ENCODE results near the gene MXD1.
A peak's percentile ranks its signal among the peaks of the same experiment; 100 is the strongest.
"Not testable (repeated sequence)": the region's sequence is repeated elsewhere in the genome, so short reads cannot be mapped to it uniquely, and the experiment has no call there.

MXD1 gene, protein sequence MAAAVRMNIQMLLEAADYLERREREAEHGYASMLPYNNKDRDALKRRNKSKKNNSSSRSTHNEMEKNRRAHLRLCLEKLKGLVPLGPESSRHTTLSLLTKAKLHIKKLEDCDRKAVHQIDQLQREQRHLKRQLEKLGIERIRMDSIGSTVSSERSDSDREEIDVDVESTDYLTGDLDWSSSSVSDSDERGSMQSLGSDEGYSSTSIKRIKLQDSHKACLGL

DNA sequence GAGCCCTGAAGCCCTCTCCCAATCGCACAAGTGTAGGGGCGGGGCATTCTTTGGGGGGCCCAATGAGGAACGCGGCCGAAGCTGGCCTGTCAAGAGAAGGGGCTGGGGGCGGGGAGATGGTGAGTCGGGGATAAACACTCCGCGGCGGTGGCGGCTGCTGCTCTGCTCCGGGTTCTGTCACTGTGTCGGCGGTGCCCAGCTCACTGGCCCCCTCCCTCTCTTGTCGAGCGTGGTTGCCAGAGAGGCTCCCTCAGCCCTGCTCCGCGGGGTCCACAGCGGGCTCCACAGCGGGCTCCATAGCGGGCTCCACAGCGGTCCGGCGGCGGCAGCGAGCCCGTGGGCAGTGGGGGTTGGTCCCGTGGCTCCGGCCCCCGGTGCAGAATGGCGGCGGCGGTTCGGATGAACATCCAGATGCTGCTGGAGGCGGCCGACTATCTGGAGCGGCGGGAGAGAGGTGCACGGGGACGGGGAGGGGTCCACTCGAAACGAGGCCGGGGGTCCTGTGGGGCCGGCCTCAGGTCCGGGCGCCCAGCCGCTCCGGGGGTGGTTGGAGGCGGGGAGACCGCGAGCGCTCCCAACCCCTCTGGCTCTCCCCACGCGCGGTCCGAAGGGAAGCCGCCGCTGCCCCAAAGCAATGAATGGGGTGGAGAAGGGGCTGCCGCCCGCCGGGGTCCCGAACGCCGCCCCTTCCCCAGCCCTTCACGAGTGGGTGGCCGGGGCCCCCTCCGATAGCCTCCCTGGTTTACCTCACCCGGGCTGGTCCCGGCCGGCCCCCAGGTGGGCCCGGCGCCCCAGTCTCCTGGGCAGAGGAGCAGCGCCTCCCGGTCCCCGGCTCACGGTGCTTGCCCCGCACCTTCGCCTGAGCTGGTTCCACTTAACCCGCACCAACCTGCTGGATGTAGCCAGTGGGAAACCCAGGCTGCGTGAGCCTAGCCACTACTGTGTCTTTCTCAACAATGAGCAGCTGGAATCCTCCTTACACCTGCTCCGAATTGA is at the start of gene MXD1:
MXD1 (plus strand) TSS at position 160 of the 996 bp plus-strand sequence; CDS start at position 382, 222 bp downstream.
- no peak for DNase-seq

DNA sequence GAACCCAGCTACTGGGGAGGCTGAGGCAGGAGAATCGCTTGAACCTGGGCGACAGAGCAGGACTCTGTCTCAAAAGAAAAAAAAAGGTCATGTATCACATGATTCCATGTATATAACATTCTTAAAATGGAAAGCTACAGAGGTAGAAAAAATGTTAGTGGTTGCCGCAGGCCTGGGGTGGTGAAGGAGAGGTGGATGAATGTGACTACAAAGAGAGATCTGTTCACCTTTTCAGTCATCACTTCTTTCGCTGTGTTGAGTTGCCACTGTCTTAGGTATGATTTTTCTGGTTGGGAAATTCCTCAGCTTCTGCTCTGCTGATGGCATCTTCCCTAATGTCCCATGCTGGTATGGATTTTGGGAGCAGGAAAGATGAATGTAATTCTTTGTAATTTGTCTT is 26.5 kb upstream of the MXD1 start:
- no peak for DNase-seq

DNA sequence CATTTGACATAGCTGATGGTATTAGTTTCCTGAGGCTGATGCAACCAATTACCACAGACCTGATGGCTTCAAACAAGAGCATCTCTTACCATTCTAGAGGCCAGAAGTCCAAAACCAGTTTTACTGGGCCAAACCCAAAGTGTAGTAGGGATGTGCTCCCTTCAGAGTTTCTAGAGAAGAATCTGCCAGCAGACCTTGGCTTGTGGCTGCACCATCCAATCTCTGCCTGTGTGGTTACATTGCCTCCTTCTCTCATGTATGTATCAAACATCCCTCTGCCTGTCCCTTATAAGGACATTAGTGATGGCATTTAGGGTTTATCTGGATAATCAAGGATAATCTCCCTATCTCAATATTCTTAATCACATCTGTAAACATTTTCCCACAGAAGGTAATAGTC is 25.6 kb upstream of the MXD1 start:
- DNase-seq, result no peak

DNA sequence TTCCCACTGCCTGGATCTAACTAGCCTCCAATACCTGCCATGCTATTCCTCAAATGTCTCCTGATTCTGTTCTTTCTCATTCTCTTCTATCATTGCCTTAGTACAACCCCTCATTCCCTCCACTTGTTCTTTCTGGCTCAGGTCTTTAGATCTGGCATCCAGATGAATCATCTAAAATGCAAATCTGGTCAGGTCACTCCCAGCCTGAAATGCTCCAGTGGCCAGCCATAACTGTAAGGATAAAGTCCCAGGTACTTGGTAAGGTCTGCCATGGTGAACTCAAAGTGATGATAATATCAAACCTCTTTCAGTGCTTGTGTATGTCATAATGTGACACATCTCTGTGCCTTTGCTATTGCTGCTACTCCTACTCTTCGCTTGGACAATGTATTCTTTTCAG is 24.0 kb upstream of the MXD1 start:
- DNase-seq, result no peak

DNA sequence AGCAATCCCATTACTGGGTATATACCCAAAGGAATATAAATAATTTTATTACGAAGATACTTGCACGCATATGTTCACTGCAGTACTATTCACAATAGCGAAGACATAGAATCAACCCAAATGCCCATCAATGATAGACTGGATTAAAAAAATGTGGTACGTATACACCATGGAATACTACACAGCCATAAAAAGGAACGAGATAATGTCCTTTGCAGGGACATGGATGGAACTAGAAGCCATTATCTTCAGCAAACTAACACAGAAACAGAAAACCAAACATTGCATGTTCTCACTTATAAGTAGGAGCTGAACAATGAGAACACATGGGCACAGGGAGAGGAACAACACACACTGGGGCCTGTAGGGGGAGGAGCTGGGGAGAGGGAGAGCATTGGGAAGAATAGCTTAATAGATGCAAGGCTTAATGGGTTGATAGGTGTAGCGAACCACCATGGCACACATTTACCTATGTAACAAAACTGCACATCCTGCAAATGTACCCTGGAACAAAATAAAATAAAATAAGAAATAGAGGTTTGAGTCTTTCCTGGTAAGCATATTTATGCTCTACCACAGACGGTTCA is 22.0 kb upstream of the MXD1 start:
- not testable (repeated sequence) for DNase-seq

DNA sequence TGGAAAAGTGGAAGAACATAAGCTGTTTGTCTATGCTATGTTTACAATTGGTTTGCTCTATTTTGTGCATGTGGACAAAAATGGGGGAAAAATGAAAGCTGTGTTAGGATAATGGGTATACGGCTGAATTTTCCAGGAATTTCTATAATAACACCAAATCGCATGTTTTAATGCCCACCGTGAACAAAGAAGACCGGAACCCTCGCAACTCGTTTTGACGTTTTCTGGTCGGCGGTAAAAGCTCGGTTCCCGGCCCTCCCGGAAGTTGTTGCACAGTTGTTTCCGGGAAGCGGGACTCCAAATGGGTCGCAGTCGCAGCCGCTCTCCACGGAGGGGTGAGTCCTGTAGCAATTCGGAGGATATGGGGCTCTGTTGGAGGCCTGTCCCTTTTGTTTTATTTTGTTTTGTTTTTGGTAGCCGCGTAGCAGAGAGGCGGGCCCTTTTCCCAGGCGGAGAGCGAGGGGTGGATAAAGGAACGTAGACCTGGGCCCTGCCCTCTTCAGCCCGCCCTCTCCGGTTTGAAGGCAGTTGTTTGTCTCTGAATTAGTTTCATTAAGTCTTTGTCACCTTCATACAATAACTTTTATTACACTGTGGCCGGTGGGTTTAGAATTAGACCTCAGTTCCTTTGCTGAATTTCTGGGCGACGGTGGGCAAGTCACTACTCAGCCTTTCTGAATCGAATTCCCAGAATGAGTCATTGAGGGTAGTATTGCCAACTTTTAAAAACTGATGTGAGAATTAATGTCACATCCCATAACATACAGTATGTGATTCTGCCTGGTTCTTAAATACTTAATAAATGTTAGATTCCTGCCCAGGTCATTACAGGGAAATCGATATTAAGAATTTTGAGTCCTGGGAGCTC is 21.0 kb upstream of the MXD1 start, which contains the start of gene SNRNP27:
SNRNP27 (plus strand) TSS at position 273 of the 868 bp plus-strand sequence; CDS start at position 302, 29 bp downstream.
- peak; percentile 22 for DNase-seq

DNA sequence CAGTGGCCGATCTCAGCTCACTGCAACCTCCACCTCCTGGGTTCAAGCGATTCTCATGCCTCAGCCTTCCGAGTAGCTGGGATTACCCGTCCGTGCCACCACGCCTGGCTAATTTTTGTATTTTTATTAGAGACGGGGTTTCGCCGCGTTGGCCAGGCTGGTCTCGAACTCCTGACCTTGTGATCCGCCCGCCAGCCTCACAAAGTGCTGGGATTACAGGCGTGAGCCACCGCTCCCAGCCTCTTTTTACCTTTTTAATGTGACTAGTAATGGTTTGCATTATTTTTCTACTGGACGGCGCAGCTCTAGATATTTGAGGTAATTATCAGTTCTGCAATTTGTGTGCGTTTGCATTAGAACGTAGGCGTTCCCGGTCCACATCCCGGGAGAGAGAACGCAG is 20.2 kb upstream of the MXD1 start:
- not testable (repeated sequence) for DNase-seq

DNA sequence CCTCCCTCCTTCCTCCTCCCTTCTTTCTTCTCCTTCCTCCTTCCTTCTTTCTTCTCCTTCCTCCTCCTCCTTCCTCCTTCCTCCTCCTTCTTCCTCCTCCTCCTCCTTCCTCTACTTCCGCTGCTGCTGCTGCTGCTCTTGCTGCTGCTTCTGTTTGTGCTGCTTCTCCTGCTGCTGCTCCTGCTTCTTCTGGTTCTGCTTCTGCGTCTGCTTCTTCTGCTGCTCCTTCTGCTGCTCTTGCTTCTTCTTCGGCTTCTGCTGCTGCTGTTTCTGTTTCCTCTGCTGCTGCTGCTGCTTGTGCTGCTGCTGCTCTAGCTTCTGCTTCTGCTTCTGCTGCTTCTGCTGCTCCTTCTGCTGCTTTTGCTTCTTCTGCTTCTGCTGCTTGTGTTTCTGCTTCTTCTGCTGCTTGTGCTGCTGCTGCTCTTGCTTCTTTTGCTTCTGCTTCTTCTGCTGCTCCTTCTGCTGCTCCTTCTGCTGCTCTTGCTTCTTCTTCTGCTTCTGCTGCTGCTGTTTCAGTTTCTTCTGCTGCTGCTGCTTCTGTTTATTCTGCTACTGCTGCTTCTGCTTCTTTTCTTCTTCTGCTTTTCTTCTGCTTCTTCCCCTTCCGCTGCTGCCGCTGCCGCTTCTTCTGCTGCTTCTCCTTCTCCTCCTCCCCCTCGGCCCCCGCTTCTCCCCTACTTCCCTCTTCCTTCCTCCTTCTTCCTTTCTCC is 12.5 kb upstream of the MXD1 start:
- DNase-seq, result peak; percentile 88

DNA sequence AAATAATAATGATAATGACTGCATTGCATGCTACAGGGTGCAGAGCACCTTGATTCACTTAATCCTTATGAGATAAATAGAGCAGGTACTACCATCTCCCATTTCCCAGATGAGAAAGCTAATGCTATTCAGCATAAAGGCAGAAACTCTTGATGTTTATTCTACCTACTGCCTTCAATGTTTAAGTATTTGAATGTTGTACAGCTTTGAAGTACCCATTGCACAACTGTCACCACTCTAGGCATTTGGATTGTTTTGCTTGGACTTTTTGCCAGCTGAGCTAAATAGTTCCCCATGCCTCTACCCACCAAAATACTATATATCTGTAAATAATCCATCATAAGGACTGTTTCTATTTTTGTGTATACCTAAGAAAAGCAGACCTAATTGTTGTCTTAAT is 7.7 kb upstream of the MXD1 start:
- no peak for DNase-seq

DNA sequence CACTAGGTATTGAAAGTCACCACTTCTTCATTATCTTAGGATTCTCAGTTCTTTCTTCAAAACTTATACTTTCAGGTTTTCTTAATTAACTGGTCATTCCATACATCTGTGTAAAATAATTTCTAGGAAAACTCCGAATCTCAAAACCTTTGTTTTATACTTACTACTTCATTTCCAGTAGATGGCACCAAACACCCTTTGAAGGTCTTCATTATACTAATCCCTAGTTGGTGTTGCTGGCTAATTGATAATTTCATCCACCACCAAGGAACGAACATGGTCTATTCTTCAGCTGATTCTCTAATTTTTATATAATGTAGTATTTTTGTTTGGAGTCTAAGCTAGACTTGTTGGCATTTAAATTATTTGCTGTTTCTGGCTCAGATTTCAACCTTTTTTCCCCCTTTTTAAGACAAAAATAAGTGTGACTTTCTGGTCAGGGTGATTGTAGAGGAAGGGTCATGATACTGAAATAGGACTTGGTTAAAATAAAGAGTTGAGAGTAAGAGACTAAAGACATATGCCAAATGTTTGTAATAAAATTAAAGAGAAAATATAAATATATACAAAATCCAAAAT is 2.8 kb upstream of the MXD1 start:
- DNase-seq, result no peak

DNA sequence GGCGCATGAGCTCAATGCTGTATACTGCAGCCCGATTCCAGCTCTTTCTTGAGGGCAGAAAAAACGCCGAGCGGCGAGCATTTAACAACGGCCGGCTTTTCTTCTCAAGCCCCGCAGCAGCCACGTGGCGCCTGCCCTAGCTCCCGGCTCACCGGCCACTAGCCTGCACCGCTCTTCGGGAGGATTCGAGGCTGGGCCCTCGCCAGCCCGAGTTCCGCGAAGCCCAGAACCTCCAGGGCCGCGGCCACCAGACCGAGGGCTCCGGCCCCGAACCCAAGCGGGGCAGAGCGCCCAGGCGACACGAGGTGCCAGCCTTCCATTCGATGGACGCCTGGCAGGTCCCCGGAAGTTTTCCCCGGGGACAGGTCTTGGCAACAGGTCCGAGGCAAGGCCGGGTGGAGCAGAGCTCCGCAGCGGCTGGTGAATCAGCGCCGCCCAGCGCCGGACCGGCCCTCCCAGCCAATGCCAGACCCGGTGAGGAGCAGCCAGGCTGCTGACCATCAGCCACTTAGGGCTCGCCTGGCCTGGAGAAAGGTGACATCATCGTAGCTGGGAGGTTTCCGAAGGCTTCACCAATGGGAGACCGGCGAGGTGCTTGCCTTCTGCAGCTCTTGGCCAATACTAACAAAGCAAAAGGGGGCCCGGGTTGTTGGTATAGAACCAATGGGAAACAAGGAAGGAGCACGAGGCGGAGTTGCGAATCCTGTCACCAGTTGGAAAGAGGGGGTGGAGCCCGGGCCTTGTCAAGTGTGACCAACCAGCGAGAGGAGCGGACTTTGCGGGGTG is 552 bp upstream of the MXD1 start:
- peak; percentile 100 for DNase-seq

DNA sequence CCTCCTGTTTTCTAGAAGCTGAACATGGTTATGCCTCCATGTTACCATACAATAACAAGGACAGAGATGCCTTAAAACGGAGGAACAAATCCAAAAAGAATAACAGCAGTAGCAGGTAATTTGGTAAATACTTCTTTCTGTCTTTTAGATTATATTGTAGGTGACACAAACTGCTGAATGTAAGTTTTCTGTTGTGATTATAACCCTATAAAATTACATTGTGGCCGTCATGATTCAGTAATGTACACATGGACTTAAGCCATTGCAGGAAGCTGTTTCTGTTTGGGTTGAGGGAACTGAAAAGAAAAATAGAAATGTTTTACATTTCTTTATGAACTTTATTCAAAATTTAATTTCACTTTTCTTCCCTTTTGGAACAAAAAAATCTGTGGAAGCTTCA is 1.2 kb downstream of the MXD1 start:
- no peak for DNase-seq

DNA sequence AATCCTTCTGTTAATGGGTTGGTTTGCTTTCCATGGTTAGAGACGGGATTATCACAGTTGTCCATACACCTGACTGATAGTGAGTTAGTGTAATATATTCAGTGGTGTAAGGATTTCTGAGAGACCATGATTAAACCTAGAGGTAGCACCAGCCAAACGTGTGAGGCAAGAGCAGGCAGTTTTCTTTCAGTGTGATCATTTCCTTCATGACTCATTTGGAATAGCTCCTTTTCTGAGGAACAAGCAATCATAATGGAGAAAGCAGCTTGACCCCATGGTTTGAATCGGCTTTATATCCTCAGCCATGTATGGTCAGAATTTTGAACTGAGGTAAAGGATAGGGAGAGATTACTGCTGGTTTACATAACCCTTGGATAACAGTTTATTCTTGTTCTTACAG is 2.9 kb downstream of the MXD1 start:
- no peak for DNase-seq

DNA sequence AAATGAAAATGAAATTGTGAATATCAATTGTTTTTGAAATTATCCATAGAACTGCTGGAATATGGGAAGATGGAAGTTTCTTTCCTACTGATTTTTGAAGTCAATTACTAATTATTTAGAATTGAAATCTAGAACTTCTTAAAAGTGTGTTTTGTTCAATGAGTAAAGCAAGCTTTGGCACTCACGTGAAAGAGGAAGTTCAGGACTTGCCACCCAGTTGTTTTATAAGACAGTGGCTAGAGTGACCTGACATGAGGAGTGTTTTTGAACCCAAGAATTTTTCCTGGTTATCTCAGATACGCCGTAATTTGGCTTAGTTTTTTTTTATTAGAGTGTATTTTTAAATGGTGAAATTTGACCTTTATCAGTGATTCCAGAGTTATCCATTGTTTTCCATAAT is 3.5 kb downstream of the MXD1 start:
- no peak for DNase-seq

DNA sequence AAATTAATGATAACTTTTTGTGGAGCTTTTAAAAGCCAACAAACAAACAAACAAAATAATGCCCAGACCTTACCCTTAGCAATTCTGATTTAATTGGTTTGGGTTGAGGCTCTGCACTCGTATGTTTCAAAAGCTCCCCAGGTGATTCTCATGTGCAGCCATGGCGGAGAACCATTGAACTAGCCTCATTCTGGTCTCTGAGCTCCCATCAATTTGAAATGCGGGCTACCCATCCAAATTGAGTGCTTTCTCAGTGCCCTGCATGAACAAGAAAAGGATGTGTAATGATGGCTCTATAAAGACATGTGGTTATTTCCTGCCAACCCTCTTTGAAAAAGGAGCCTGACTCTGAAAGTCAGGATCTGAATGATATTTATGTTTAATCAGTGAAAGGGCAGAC is 8.2 kb downstream of the MXD1 start:
- no peak for DNase-seq

DNA sequence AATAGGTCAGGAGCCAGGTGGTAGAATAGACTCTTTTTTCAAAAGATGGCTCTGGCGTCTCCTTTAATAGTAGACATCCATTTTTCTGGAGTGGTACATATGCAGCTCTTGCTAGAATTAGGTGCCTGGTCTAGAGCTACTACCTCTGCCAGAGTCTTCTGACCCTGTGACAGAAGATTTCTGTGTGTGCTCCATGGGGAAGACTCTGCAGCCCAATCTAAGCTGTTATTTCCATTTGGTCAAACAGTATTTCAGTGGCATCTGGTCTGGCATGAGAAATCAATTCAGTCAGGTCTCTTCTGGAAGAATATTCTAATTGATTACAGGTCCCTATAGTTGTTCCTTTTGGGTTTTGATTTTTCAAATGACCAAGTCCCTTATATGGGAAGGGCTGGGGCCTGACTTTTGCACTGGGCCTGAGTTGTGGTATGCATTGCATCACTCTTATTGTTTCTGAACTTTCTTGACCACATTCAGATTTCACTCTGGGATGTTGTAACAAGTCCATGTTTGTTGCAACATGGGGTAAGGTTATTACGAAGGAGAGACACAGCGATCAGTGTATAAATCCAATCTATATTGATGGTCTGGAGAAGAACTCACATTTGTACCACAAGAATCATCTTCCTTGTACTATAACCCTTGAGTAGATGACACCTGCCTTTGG is 12.1 kb downstream of the MXD1 start:
- no peak for DNase-seq

DNA sequence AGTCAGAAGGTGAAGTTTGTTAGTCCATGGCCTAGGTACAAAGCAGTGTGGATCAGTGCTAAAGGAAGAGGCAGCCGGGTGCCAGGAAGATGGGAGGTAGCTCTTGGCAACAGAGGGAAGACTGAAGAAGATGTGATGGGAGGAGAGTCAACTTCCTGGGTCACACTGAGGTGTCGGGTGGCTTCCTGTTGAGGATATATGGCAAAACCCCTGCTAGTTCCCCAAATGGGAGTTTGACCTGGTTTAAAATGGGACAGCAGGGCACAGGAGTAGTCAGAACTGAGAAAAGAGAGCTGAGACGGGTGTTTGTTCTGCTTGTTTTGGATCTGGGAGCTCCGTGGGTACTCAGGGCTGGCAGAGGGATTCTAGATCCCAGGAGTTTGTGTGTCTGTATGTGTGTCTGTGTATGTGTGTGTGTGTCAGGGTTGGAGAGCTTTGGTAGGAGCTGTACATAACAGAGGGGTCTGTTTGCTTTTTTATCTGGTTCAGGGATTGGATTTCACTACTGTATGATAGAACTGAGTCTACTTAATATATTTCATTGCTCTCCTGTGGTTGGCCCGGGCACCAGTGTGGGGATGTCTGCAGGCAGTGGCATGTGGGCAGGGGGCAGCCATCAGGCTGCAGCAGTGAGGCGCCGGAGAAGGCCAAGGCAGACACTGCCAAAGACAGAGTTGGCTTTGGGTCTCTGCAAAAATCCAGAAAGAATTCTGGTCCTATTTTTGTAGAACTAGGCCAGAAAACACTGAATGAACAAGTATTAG is 17.1 kb downstream of the MXD1 start:
- no peak for DNase-seq

DNA sequence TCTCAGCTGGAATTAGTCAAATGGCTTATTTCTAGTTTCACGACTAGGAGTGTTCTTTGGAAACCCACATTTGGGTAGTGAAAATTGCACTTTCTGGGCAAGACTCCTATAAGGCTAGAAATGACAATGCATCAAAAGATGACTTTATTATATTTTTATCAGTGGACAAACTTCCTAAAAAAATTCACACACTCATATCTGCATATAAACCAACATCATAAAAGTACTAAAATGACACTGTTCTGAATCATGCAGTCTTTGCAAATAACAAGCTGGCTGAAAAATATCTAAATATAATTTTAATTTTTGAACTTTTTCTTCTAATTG is 17.6 kb downstream of the MXD1 start:
- no peak for DNase-seq

DNA sequence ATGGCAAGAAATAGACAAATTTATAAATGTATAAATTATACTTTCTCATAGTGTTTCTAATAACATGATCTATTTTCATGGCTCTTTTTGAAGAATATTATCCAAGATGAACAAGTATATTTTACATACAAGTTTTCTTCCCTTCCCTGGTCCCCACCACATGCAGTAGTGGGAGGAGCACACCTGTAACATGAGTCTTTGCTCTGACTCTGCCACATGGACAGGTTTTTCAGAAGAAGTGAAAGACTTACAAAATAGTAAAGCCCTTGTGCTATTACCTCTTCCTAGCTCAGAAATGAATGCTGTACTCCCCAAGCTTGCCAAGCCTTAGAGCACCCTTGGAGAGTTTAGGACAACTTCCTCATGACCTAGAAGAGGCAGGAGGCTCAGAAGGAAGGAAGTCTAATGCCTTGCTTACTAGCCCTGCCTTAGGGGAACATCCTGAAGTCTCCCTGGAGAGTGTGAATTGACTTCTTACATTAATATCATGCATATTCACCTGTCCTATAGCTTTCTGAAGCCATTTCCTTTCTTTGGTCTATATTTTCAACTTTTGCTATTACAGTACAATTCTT is 18.4 kb downstream of the MXD1 start:
- no peak for DNase-seq
